ENCODE data around the gene POU2F1.

- TF ChIP-seq CTCF (IDR thresholded peaks at IDR 0.05; ENCODE audit: low read depth, low read length, missing input control) (no peak), RXRA (IDR thresholded peaks at IDR 0.05) (no peak)
These were observed 27.1 kb downstream of the POU2F1 start for GRCh38 chr1:167247754-167248153.
